ENCODE results near the gene CAV1. TPM values are rescaled to one million over a fixed set of nuclear protein-coding genes. Genes with fewer than 3 reads are reported as not detected.
A peak's percentile ranks its signal among the peaks of the same experiment; 100 is the strongest.

CAV1 gene
- total RNA-seq, 1 donor from 2014 or later: 695 TPM

GRCh38 chr7:116591202-116592040, 66.6 kb downstream of the CAV1 start:
- H3K9me3 ChIP-seq: no peaks in the 10 kb centered on the region
- ATAC-seq (peak; percentile 42), DNase-seq (no peak)
- peak; percentile 71 for TF ChIP-seq CTCF (IDR thresholded peaks at IDR 0.05)
- no peak overlapping the region for H3K27ac ChIP-seq
- H3K4me3 ChIP-seq: peak overlapping the region; percentile 32
- H3K27me3 ChIP-seq: no peaks in the 10 kb centered on the region
- H3K4me1 ChIP-seq: peaks cover 23% of the 10 kb centered on the region
- no peaks in the 10 kb centered on the region for H3K36me3 ChIP-seq
- intact Hi-C loops (cut with DNase I): loop anchor here (5.0 kb wide), 1 partner anchor 216 kb away; no protein-coding TSS in a partner anchor

GRCh38 chr7:116592041-116592355, 67.2 kb downstream of the CAV1 start:
- Histone ChIP-seq H3K4me1 (peaks cover 23% of the 10 kb centered on the region), H3K9me3 (no peaks in the 10 kb centered on the region), H3K36me3 (no peaks in the 10 kb centered on the region), H3K4me3 (peak overlapping the region; percentile 32), H3K27ac (peak overlapping the region; percentile 27), H3K27me3 (no peaks in the 10 kb centered on the region)
- no peak for TF ChIP-seq CTCF (IDR thresholded peaks at IDR 0.05)
- ATAC-seq (no peak), DNase-seq (no peak)
- intact Hi-C loops (cut with DNase I): loop anchor here (5.0 kb wide), 1 partner anchor 215 kb away; no protein-coding TSS in a partner anchor

GRCh38 chr7:116592445-116592844, 67.6 kb downstream of the CAV1 start:
- H3K27me3 ChIP-seq: no peaks in the 10 kb centered on the region
- H3K4me1 ChIP-seq: peaks cover 23% of the 10 kb centered on the region
- peak overlapping the region; percentile 32 for H3K4me3 ChIP-seq
- ATAC-seq: peak; percentile 94
- no peaks in the 10 kb centered on the region for H3K9me3 ChIP-seq
- no peaks in the 10 kb centered on the region for H3K36me3 ChIP-seq
- intact Hi-C loops (cut with DNase I): loop anchor here (5.0 kb wide), 1 partner anchor 215 kb away; no protein-coding TSS in a partner anchor
- DNase-seq: no peak
- H3K27ac ChIP-seq: peak overlapping the region; percentile 27
- TF ChIP-seq CTCF (IDR thresholded peaks at IDR 0.05): no peak

- DNase-seq (no peak), ATAC-seq (no peak)
- Histone ChIP-seq H3K27me3 (no peaks in the 10 kb centered on the region), H3K4me3 (no peak overlapping the region), H3K36me3 (no peaks in the 10 kb centered on the region), H3K9me3 (no peaks in the 10 kb centered on the region), H3K4me1 (peaks cover 17% of the 10 kb centered on the region), H3K27ac (no peak overlapping the region)
- no peak for TF ChIP-seq CTCF (IDR thresholded peaks at IDR 0.05)
- intact Hi-C loops (cut with DNase I): loop anchor here (5.0 kb wide), 1 partner anchor 214 kb away; no protein-coding TSS in a partner anchor
Observed at GRCh38 chr7:116593359-116594075, 68.7 kb downstream of the CAV1 start.

GRCh38 chr7:116595063-116595462, 70.2 kb downstream of the CAV1 start:
- ATAC-seq (no peak), DNase-seq (no peak)
- no peak overlapping the region for H3K27ac ChIP-seq
- H3K4me3 ChIP-seq: no peak overlapping the region
- H3K36me3 ChIP-seq: no peaks in the 10 kb centered on the region
- H3K9me3 ChIP-seq: no peaks in the 10 kb centered on the region
- peaks cover 12% of the 10 kb centered on the region for H3K4me1 ChIP-seq
- H3K27me3 ChIP-seq: no peaks in the 10 kb centered on the region
- TF ChIP-seq CTCF (IDR thresholded peaks at IDR 0.05): no peak
- intact Hi-C loops (cut with DNase I): no loop called here

All from upper lobe of right lung (tissue), 1 donor.